Adrenal gland (tissue), 5 donors: ENCODE data around the gene CFAP210.

Experiments
- CTCF ChIP-seq, 6 experiments: fragments of 450-650 bp in 4 of 6; fragments of 200-600 bp in 2 of 6; sonication (generic) in 1 of 6; IDR thresholded peaks; 1 replicate in 5 of 6; 2 replicates in 1 of 6; pipeline versions ENCODE4 v1.5.1 to v1.8.0; 2016 to 2021; ENCODE audit warnings: antibody characterized with exemption in 6 of 6, mild to moderate bottlenecking in 2 of 6, moderate library complexity in 1 of 6
- POLR2A ChIP-seq, 2 donors: fragments of 450-650 bp; IDR thresholded peaks; one replicate each; pipeline ENCODE4 v1.6.1; 2017; ENCODE audit warnings: antibody characterized with exemption in 2 of 2, mild to moderate bottlenecking in 2 of 2, moderate library complexity in 1 of 2
- donor health status: DM: no; HTN: no; CAD: no.

GRCh38 chr2:169693360-169693759 lies 845 bp downstream of the CFAP210 start:
- TF ChIP-seq POLR2A (IDR thresholded peaks at IDR 0.05) (no peak), CTCF (IDR thresholded peaks at IDR 0.05) (no peak)
